A673 (cell line): ENCODE data around the gene GAREM1. TPM values are rescaled to one million over a fixed set of nuclear protein-coding genes. Genes with fewer than 3 reads are reported as not detected.

Experiments used
- BruUV-seq: library from RNA; stranded (reverse); fragments of 400-500 nt; replicated peaks from 2 replicates; lab custom pipeline; 2021; lab: Mats Ljungman, UMichigan
- CTCF ChIA-PET: fragments of 300-600 bp; sonication (Branson Sonifier 250); formaldehyde crosslinking; loops from one replicate; lab custom pipeline; 2022; ENCODE audit warnings: antibody characterized with exemption; lab: Charles Lee
- POLR2A ChIA-PET: fragments of 300-600 bp; sonication (Branson Sonifier 250); formaldehyde crosslinking; loops from one replicate; lab custom pipeline; 2022; ENCODE audit warnings: antibody characterized with exemption; ENCODE audit not compliant: low non-redundant PET; lab: Charles Lee
- DNase-seq: peaks from one replicate; pipeline ENCODE4 v3.0.0-alpha.2; 2015; ENCODE audit warnings: low spot score
- H3K27ac ChIP-seq: fragments of 200-600 bp; sonication (generic); 2 replicates; pipeline ENCODE4 v1.5.1; 2016; ENCODE audit warnings: mixed run types, low read depth, mild to moderate bottlenecking, mixed read lengths, antibody characterized with exemption, low read length; ENCODE audit not compliant: poor library complexity, severe bottlenecking
- H3K27me3 ChIP-seq: fragments of 200-600 bp; sonication (generic); replicated peaks from 2 replicates; pipeline ENCODE4 v1.6.1; 2017; ENCODE audit warnings: mixed run types, low read depth, mild to moderate bottlenecking, mixed read lengths, antibody characterized with exemption, low read length; ENCODE audit not compliant: insufficient read depth, poor library complexity
- H3K36me3 ChIP-seq: fragments of 200-600 bp; sonication (generic); 2 replicates; pipeline ENCODE4 v1.6.1; 2016; ENCODE audit warnings: mixed run types, mild to moderate bottlenecking, mixed read lengths, antibody characterized with exemption, low read length; ENCODE audit not compliant: insufficient read depth, poor library complexity, severe bottlenecking
- H3K4me1 ChIP-seq: fragments of 200-600 bp; sonication (generic); 2 replicates; pipeline ENCODE4 v1.6.1; 2017; ENCODE audit warnings: mixed run types, mild to moderate bottlenecking, mixed read lengths, antibody characterized with exemption, low read length; ENCODE audit not compliant: insufficient read depth, poor library complexity, severe bottlenecking
- H3K4me3 ChIP-seq: fragments of 200-600 bp; sonication (generic); 2 replicates; pipeline ENCODE4 v1.5.1; 2016; ENCODE audit warnings: low read depth, mixed run types, mild to moderate bottlenecking, mixed read lengths, low read length; ENCODE audit not compliant: poor library complexity, severe bottlenecking
- H3K9me3 ChIP-seq: fragments of 200-600 bp; sonication (generic); 2 replicates; pipeline ENCODE4 v1.6.1; 2016; ENCODE audit warnings: mixed run types, low read depth, mild to moderate bottlenecking, mixed read lengths, antibody characterized with exemption, low read length; ENCODE audit not compliant: poor library complexity, severe bottlenecking
- CTCF ChIP-seq: fragments of 300-800, 200-600 bp; sonication (generic); conservative IDR thresholded peaks from 2 replicates; pipeline ENCODE4 v1.5.1; 2017; ENCODE audit warnings: low read depth, mild to moderate bottlenecking, antibody characterized with exemption, low read length, moderate library complexity, mixed read lengths
- EZH2 ChIP-seq: fragments of 200-600 bp; sonication (generic); IDR thresholded peaks from 2 replicates; pipeline ENCODE4 v1.6.1; 2017; ENCODE audit warnings: borderline replicate concordance, low read depth, mild to moderate bottlenecking, mixed read lengths, antibody characterized with exemption, low read length; ENCODE audit not compliant: poor library complexity, severe bottlenecking
- intact Hi-C: fragments of 100-400 bp; cut with micrococcal nuclease; formaldehyde crosslinking; loops from one replicate; pipeline ENCODE4 v1.10.0; 2022; ENCODE audit not compliant: unreplicated experiment
- total RNA-seq: library from RNA; stranded (reverse); gene quantifications from 2 replicates; pipeline ENCODE4 v1.2.3, GENCODE V29; 2021

The GAREM1 gene
- total RNA-seq, 1 experiment from 2014 or later: 8.4 TPM

- intact Hi-C loops: no loop called here
- DNase-seq: no peak
- TF ChIP-seq CTCF (no peak), EZH2 (no peak)
- H3K36me3 ChIP-seq: no peaks in the 10 kb centered on the region
- no peak overlapping the region for H3K27ac ChIP-seq
- no peaks in the 10 kb centered on the region for H3K27me3 ChIP-seq
- no TSS peak for BruUV-seq
- H3K4me3 ChIP-seq: no peak overlapping the region
- ChIA-PET CTCF (no interaction called here), POLR2A (no interaction called here)
- H3K4me1 ChIP-seq: peaks cover 5% of the 10 kb centered on the region
- H3K9me3 ChIP-seq: no peaks in the 10 kb centered on the region
Measured at GRCh38 chr18:32355896-32356295, 114.8 kb downstream of the GAREM1 start.

GRCh38 chr18:32354518-32354917 lies 116.2 kb downstream of the GAREM1 start:
- TF ChIP-seq CTCF (no peak), EZH2 (no peak)
- no peaks in the 10 kb centered on the region for H3K36me3 ChIP-seq
- peaks cover 17% of the 10 kb centered on the region for H3K4me1 ChIP-seq
- no TSS peak for BruUV-seq
- no peak for DNase-seq
- no peaks in the 10 kb centered on the region for H3K9me3 ChIP-seq
- intact Hi-C loops: no loop called here
- POLR2A ChIA-PET: no interaction called here
- H3K27me3 ChIP-seq: no peaks in the 10 kb centered on the region
- CTCF ChIA-PET: no interaction called here
- H3K27ac ChIP-seq: no peak overlapping the region
- H3K4me3 ChIP-seq: no peak overlapping the region

- H3K36me3 ChIP-seq: no peaks in the 10 kb centered on the region
- intact Hi-C loops: no loop called here
Measured at GRCh38 chr18:32353257-32353656, 117.4 kb downstream of the GAREM1 start.

More at GRCh38 chr18:32353257-32353656, 117.4 kb downstream of the GAREM1 start:
- no peak for DNase-seq
- Histone ChIP-seq H3K27ac (no peak overlapping the region), H3K27me3 (no peaks in the 10 kb centered on the region), H3K9me3 (no peaks in the 10 kb centered on the region), H3K4me3 (no peak overlapping the region), H3K4me1 (peaks cover 24% of the 10 kb centered on the region)
- TF ChIP-seq EZH2 (no peak), CTCF (no peak)
- no TSS peak for BruUV-seq
- CTCF ChIA-PET: no interaction called here
- POLR2A ChIA-PET: no interaction called here
